Kidney (tissue), 14 donors: Measurements from ENCODE around the gene PPA1. TPM values are rescaled to one million over a fixed set of nuclear protein-coding genes. Genes with fewer than 3 reads are reported as not detected.

Experiments used
- DNase-seq, 5 donors: peaks; one replicate each; pipeline ENCODE4 v3.0.0-alpha.2; 2013 to 2020
- FAIRE-seq: peaks from 2 replicates; lab custom pipeline; 2012; peaks lifted over from hg19 to GRCh38; lab: Jason Lieb, UNC
- H3K27ac ChIP-seq, 2 donors: one replicate each; pipeline ENCODE4 v1.7.0; 2013; ENCODE audit warnings: low read depth in 2 of 2, low read length in 2 of 2, inconsistent platforms in 1 of 2
- H3K27me3 ChIP-seq: one replicate; pipeline ENCODE4 v1.7.1; 2013; ENCODE audit warnings: low read length, inconsistent platforms; ENCODE audit not compliant: control insufficient read depth, insufficient read depth
- H3K36me3 ChIP-seq, 3 donors: one replicate each; pipeline versions ENCODE4 v1.7.0 to v1.7.1; 2013; ENCODE audit warnings: low read length in 3 of 3, control low read depth in 1 of 3, inconsistent platforms in 1 of 3; ENCODE audit not compliant: insufficient read depth in 3 of 3, control insufficient read depth in 2 of 3
- H3K4me1 ChIP-seq, 3 donors: one replicate each; pipeline versions ENCODE4 v1.7.0 to v1.7.1; 2013; ENCODE audit warnings: low read length in 3 of 3, inconsistent platforms in 1 of 3, low read depth in 1 of 3; ENCODE audit not compliant: control insufficient read depth in 2 of 3, insufficient read depth in 2 of 3
- H3K4me3 ChIP-seq, 3 donors: one replicate each; pipeline versions ENCODE4 v1.7.0 to v1.8.1; 2013; ENCODE audit warnings: low read length in 3 of 3, control low read depth in 1 of 3, inconsistent platforms in 1 of 3
- H3K9ac ChIP-seq, 3 donors: one replicate each; pipeline versions ENCODE4 v1.7.0 to v1.7.1; 2013; ENCODE audit warnings: low read length in 3 of 3, control low read depth in 1 of 3, inconsistent platforms in 1 of 3
- H3K9me3 ChIP-seq, 3 donors: one replicate each; pipeline versions ENCODE4 v1.7.0 to v1.7.1; 2013; ENCODE audit warnings: low read length in 3 of 3, control low read depth in 1 of 3, inconsistent platforms in 1 of 3; ENCODE audit not compliant: control insufficient read depth in 2 of 3, insufficient read depth in 1 of 3
- CTCF ChIP-seq: IDR thresholded peaks from 3 replicates; pipeline ENCODE4 v1.5.1; 2012; ENCODE audit warnings: mild to moderate bottlenecking, moderate library complexity, borderline replicate concordance; ENCODE audit not compliant: insufficient read depth; ENCODE audit errors: extremely low read depth
- intact Hi-C: fragments of 100-400 bp; cut with DNase I; formaldehyde crosslinking; loops from one replicate; pipeline ENCODE4 v1.11.1; 2022
- polyA plus RNA-seq: library from polyadenylated mRNA; stranded (reverse); fragments of 350-450 nt; fragmentation: Illumina TruSeq; extraction: RNeasy Lipid Tissue Mini Kit (QIAGEN cat#74804); gene quantifications from one replicate; pipeline ENCODE4 v1.2.3, GENCODE V29; 2014; ENCODE audit warnings: low read depth, low replicate concordance; ENCODE audit not compliant: insufficient read depth
- total RNA-seq: library from RNA; stranded (reverse); fragmentation: NEBNext Ultra II Directional; extraction: Animal tissue kit (Norgen Biotek cat#: 25700); gene quantifications from one replicate; pipeline ENCODE4 v1.2.1, GENCODE V29; 2021
- donor health status: control.
- donor health status: control.
- donor health status: control.
- donor health status: control.
- donor health status: control.
- donor health status: DM: yes; HTN: yes; CAD: no.
- donor health status: Normal renal cell carcinoma (clear cell type).

Gene PPA1
- total and polyA plus RNA-seq, 2 donors from 2014 or later: 116 to 168 TPM

- no peak for FAIRE-seq
Observed at GRCh38 chr10:70253878-70254765, 20.9 kb upstream of the PPA1 start.

GRCh38 chr10:70250961-70251680, 17.9 kb upstream of the PPA1 start:
- DNase-seq: no peak
- no peak for TF ChIP-seq CTCF
- Histone ChIP-seq H3K4me1 (peaks cover 0 to 4% (median 0%) of the 10 kb centered on the region in 3 donors), H3K27ac (no peak overlapping the region), H3K36me3 (no peaks in the 10 kb centered on the region), H3K9me3 (no peaks in the 10 kb centered on the region), H3K9ac (no peak overlapping the region), H3K27me3 (no peaks in the 10 kb centered on the region), H3K4me3 (no peak overlapping the region)
- FAIRE-seq: no peak
- intact Hi-C loops: no loop called here

More at GRCh38 chr10:70253878-70254765, 20.9 kb upstream of the PPA1 start:
- H3K27me3 ChIP-seq: peaks cover 4% of the 10 kb centered on the region
- intact Hi-C loops: no loop called here
- no peak overlapping the region for H3K9ac ChIP-seq
- H3K27ac ChIP-seq: no peak overlapping the region
- H3K4me3 ChIP-seq: no peak overlapping the region
- DNase-seq: no peak
- no peaks in the 10 kb centered on the region for H3K36me3 ChIP-seq
- H3K9me3 ChIP-seq: no peaks in the 10 kb centered on the region
- H3K4me1 ChIP-seq: peaks cover 0 to 4% (median 0%) of the 10 kb centered on the region in 3 donors
- no peak for TF ChIP-seq CTCF

- FAIRE-seq (no peak), DNase-seq (peak in 1 of 5 donors; percentile 19)
- H3K4me3 ChIP-seq: no peak overlapping the region
- no peaks in the 10 kb centered on the region for H3K36me3 ChIP-seq
- H3K4me1 ChIP-seq: no peaks in the 10 kb centered on the region
- intact Hi-C loops: no loop called here
- no peaks in the 10 kb centered on the region for H3K27me3 ChIP-seq
- no peaks in the 10 kb centered on the region for H3K9me3 ChIP-seq
- no peak for TF ChIP-seq CTCF
- H3K9ac ChIP-seq: no peak overlapping the region
- H3K27ac ChIP-seq: no peak overlapping the region
Observed at GRCh38 chr10:70247360-70247759, 14.1 kb upstream of the PPA1 start.
